Hematopoietic multipotent progenitor cell treated with erythropoietin and hydrocortisone succinate and interleukin-3 and kit ligand, for 8 days (in vitro differentiated cells): ENCODE results near the gene SPNS3.

Source experiments
- DNase-seq: peaks from one replicate; pipeline ENCODE4 v3.0.0-alpha.2; 2015

The SPNS3 gene

GRCh38 chr17:4511199-4511932 lies 77.6 kb downstream of the SPNS3 start:
- no peak for DNase-seq

GRCh38 chr17:4512156-4513112 lies 78.7 kb downstream of the SPNS3 start:
- DNase-seq, result no peak

GRCh38 chr17:4513113-4514032 lies 79.6 kb downstream of the SPNS3 start:
- DNase-seq, result no peak

- no peak for DNase-seq
Observed at GRCh38 chr17:4514206-4514605, 80.5 kb downstream of the SPNS3 start.

GRCh38 chr17:4514779-4515178 lies 81.0 kb downstream of the SPNS3 start:
- no peak for DNase-seq

- no peak for DNase-seq
Observed at GRCh38 chr17:4515501-4515900, 81.8 kb downstream of the SPNS3 start.

GRCh38 chr17:4516735-4517134 lies 83.0 kb downstream of the SPNS3 start:
- no peak for DNase-seq

- DNase-seq, result no peak
Observed at GRCh38 chr17:4518901-4519300, 85.2 kb downstream of the SPNS3 start.

GRCh38 chr17:4519361-4519788 lies 85.6 kb downstream of the SPNS3 start:
- no peak for DNase-seq

GRCh38 chr17:4520060-4520893 lies 86.5 kb downstream of the SPNS3 start:
- no peak for DNase-seq

- no peak for DNase-seq
Observed at GRCh38 chr17:4520894-4521600, 87.3 kb downstream of the SPNS3 start.

- no peak for DNase-seq
Observed at GRCh38 chr17:4522661-4523060, 88.9 kb downstream of the SPNS3 start.

GRCh38 chr17:4523946-4524345 lies 90.2 kb downstream of the SPNS3 start:
- no peak for DNase-seq

- no peak for DNase-seq
Observed at GRCh38 chr17:4525691-4526397, 92.1 kb downstream of the SPNS3 start.

GRCh38 chr17:4527134-4527533 lies 93.4 kb downstream of the SPNS3 start:
- DNase-seq, result no peak

- no peak for DNase-seq
Observed at GRCh38 chr17:4527566-4528125, 93.9 kb downstream of the SPNS3 start.

- DNase-seq, result no peak
Observed at GRCh38 chr17:4529533-4530152, 95.9 kb downstream of the SPNS3 start.

GRCh38 chr17:4530799-4531730 lies 97.3 kb downstream of the SPNS3 start:
- no peak for DNase-seq
